Activated CD4-positive, alpha-beta T cell treated with anti-CD3 and anti-CD28 coated beads, Interleukin-2, amount 50 U/mL, for 1 hour (primary cell): ENCODE data around the gene SLC26A4.

Experiments used
- DNase-seq: peaks from one replicate; pipeline ENCODE4 v3.0.0-alpha.2; 2020

SLC26A4 gene

GRCh38 chr7:107661081-107661864 is 645 bp downstream of the SLC26A4 start:
- DNase-seq = peak; percentile 15

GRCh38 chr7:107661865-107662379 is 1.3 kb downstream of the SLC26A4 start:
- no peak for DNase-seq

GRCh38 chr7:107663196-107663595 is 2.6 kb downstream of the SLC26A4 start:
- DNase-seq = no peak

GRCh38 chr7:107666790-107667189 is 6.2 kb downstream of the SLC26A4 start:
- no peak for DNase-seq

GRCh38 chr7:107667341-107667740 is 6.7 kb downstream of the SLC26A4 start:
- no peak for DNase-seq

GRCh38 chr7:107668296-107668695 is 7.7 kb downstream of the SLC26A4 start:
- DNase-seq = no peak

GRCh38 chr7:107672183-107672582 is 11.6 kb downstream of the SLC26A4 start:
- DNase-seq = no peak

DNA sequence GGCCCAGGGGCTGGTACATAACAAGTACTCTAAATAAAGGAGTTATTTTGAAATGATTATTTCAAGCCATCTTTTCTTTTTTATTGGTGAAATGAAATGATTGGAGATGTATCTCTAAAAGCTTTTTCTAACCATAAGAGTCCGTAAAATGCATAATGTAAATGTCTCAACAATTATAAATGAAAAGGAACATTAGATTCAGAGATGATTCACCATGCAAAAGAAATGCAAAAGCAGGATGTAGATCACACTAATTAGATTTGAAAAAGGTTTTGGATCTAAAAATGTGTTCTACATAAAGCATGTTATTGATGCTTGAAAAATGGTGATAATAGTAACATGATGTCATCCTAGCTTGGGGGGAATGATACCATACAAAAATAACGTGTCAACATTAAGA is 15.6 kb downstream of the SLC26A4 start:
- DNase-seq = no peak

GRCh38 chr7:107678110-107678753 is 17.6 kb downstream of the SLC26A4 start:
- no peak for DNase-seq

GRCh38 chr7:107680478-107680877 is 19.9 kb downstream of the SLC26A4 start:
- no peak for DNase-seq

DNA sequence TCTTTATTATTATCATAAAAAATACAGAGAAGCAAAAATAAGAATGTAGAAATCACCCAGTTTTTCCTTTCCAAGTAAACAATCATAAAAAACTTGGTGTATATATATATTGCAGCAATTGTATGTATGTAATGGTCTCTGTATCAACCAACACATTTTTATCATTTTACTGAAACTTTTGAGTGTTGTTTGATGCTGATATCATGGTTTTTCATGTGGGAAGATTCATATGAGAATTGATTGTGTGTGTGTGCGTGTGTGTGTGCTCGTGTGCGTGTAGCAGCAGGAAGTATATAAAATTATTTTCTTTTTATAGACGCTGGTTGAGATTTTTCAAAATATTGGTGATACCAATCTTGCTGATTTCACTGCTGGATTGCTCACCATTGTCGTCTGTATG is 22.3 kb downstream of the SLC26A4 start:
- no peak for DNase-seq

DNA sequence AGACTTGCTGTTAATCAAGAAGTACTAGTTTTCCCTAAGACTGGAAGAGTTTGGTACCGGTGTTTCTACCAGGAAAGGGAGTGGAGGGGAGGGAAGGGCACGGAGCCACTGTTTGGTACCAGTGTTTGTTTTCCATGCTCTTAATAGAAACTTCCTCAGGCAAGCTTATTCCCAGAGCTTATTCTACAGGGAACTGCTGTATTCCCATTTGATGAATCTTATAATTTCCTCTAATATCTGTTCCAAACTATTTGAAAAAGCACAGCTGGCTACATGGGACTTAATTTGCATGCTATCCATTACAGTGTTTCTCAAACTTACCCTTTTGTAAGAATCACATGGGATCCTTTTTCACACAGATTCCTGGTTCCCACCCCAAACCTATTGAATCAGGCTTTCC is 23.7 kb downstream of the SLC26A4 start:
- DNase-seq = no peak

DNA sequence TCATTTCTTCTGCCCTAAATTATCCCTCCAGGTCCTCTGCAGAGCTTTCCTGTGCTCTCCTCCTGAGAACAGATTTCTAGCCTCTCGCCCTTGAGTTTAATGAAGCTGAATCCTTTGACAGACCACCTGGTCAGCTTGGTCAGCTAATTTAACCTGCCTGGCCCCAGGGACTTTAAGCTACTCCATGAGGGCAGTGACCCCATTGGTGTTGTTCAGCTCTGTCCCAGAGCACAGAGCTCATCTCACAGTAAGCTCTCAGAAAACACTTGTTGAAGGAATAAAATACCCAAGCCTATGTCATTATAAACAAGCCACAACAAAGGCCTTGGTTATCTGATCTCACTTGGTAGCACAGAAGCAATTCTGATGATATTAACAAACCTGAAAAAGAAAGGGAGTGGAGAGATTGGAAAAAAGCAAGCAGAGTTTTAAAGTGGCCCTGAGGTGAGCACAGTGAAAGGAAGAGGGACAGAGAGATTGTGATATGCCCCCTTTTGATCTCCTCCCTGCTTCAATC is 24.4 kb downstream of the SLC26A4 start:
- no peak for DNase-seq

- no peak for DNase-seq
Observed at GRCh38 chr7:107686816-107687387, 26.3 kb downstream of the SLC26A4 start.

DNA sequence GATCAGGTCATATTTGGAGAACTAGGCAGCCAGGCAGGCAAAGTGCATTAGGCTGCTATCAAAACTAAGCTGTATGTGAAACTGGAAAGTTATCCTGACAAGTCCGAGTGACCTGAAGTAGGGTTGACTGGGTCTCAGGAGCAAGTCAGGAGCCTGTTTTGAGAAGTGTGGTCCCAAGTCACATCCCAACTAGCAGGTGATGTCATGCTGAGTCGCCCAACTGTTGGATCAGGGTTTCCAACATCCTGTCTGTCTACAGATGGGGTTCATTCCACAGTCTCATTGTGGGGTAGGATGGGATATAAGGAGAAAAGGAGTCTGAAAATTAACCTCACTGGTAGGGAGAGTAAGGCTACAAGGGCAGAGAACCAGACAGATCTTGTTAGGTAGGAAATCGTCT is 27.0 kb downstream of the SLC26A4 start:
- no peak for DNase-seq

DNA sequence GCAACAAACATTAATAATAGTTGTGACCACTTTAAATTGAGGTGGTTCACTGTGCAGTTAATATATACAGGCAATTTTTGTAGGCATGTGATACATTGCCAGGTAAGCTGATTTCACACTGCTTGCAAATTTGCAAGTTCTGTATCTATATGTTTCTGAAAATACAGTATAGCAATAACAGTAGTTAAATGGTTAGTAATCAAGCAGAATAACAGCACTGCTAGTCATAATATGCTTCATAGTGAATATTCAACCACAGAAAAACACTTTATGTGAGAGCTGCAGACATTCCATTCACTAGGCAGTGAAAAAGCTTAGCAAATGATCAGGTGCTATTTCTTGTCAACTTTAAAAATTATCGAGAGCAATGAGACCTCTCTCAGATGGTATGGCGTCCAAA is 28.9 kb downstream of the SLC26A4 start:
- no peak for DNase-seq

DNA sequence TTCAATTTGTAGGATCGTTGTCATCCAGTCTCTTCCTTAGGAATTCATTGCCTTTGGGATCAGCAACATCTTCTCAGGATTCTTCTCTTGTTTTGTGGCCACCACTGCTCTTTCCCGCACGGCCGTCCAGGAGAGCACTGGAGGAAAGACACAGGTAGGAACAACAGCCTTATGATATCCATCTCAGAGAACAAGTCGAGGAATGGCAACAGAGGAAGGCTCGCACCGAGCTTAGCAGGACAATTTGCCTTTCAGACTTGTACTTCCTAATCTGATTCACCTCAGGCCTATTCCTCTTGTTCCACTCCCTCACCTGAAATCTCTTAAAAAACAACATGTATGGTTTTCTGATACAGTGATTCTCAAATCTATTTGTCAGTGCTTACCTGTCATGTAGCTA is 29.5 kb downstream of the SLC26A4 start:
- DNase-seq = no peak

DNA sequence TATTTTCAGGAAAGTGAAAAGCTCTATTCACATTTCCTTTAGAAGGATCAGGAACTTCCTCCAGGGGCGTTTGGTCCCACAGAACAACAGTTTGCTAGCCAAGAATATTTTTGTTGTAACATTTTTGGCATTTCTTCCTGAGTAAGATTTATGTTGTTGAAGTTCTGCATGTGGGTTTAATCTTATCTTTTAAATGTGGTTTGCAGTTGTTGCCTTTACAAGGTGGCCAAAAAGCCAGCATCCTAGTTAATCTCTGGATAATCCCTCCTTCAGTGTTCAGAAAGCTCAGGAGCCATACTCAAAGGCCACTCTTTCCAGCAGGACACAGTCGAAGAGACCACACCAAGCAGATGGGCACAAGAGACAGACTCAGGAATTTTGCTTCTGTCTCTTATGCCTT is 30.0 kb downstream of the SLC26A4 start:
- DNase-seq = no peak

- no peak for DNase-seq
Observed at GRCh38 chr7:107691716-107692115, 31.1 kb downstream of the SLC26A4 start.

- no peak for DNase-seq
Observed at GRCh38 chr7:107692501-107692900, 31.9 kb downstream of the SLC26A4 start.

DNA sequence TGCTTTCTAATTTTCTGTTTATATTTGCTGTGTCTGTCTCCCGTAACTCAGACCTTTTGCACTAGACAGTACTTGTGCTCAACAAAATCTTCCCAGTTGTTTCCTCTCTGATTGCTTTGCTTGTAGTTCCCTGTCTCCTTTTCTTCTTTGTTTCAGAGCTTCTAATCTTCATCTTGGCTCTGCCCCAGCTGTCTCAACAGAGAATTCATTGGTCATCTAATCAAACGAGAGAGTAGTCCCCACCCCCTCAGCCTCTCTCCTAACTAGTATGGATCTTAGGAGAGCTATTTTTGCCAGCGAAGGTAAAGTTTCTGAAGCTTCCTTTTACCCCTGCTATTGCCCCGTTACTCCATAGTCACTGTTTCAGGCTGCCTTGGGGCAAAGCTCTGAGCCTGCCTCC is 32.8 kb downstream of the SLC26A4 start:
- no peak for DNase-seq

DNA sequence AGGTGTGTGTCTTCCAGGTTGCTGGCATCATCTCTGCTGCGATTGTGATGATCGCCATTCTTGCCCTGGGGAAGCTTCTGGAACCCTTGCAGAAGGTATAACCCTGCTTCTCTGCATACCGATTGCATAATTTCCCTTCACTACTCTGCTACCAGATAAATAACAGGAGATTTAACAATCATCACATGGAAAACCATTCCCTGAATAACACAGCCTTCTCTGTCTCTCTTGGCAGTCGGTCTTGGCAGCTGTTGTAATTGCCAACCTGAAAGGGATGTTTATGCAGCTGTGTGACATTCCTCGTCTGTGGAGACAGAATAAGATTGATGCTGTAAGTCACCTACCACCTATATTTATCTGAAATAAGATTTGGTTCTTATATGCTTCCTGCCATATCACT is 33.8 kb downstream of the SLC26A4 start:
- DNase-seq = no peak

DNA sequence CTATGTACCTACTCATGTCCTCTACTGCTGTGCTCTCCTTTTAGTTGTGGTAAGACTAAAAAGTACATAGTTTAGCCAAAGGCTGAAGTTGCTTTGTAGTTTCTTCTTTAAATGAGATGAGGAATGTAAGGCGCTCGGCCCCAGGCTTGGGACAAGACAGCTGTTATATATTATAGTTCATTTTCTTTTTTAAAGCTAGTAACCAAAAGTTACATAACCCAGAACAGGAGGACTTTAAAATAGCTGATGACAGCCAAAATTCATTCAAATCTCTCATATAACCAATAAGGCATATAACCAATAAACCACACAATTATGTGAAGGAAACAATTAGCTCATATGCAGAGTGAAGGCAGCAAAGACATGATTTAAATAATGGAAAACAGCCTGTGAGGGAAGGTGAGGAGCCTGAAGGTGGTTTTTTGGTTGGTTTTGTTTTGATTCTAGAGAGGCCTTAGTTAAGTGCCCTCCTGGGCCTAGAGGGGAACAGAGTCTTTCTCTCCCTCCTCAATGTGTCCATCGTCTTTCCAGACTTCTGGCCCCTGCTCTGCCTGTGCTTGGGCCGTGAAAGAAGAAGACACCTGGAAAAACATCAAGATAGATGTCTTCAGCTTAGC is 35.8 kb downstream of the SLC26A4 start:
- DNase-seq = no peak
